GM19035 (cell line): ENCODE measurements around the gene HPS5.
"Not testable (repeated sequence)": the region's sequence is repeated elsewhere in the genome, so short reads cannot be mapped to it uniquely, and the experiment has no call there.

Source experiments
- ATAC-seq: cut with Tn5 transposase; IDR thresholded peaks from one replicate; pipeline ENCODE4 v1.9.1; 2021; ENCODE audit not compliant: unreplicated experiment

HPS5 gene

GRCh38 chr11:18271206-18271605 is 50.7 kb downstream of the HPS5 start:
- ATAC-seq: no peak

- ATAC-seq: no peak
These were observed 51.8 kb downstream of the HPS5 start for GRCh38 chr11:18270102-18270501.

GRCh38 chr11:18269252-18269651 is 52.7 kb downstream of the HPS5 start:
- not testable (repeated sequence) for ATAC-seq

GRCh38 chr11:18267335-18268133 is 54.4 kb downstream of the HPS5 start:
- peak; percentile 54 for ATAC-seq

- no peak for ATAC-seq
These were observed 56.0 kb downstream of the HPS5 start, which contains the start of gene SAA1 for GRCh38 chr11:18265949-18266348. SAA1 (plus strand) TSS chr11:18266264; CDS start chr11:18266888, 624 bp downstream.

- ATAC-seq: no peak
These were observed 57.0 kb downstream of the HPS5 start for GRCh38 chr11:18264677-18265555.

DNA sequence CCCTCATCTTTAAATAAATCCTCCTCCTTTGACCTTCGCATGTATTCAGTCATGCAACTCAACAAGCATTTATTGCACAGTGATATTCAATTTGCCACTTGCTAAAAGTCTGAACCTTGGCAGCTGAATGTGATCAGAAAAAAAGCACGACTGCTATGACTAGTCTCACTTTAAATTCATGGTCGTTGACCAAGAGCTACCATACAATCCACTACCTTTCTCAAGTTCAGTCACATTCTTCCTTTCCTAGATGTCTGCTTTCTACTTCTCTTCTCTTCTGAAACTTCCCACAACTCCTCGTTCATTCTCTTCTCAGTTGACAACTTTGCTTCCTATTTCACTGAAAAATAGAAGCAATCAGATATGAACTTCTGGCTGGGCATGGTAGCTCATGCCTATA is 57.9 kb downstream of the HPS5 start:
- ATAC-seq: no peak

DNA sequence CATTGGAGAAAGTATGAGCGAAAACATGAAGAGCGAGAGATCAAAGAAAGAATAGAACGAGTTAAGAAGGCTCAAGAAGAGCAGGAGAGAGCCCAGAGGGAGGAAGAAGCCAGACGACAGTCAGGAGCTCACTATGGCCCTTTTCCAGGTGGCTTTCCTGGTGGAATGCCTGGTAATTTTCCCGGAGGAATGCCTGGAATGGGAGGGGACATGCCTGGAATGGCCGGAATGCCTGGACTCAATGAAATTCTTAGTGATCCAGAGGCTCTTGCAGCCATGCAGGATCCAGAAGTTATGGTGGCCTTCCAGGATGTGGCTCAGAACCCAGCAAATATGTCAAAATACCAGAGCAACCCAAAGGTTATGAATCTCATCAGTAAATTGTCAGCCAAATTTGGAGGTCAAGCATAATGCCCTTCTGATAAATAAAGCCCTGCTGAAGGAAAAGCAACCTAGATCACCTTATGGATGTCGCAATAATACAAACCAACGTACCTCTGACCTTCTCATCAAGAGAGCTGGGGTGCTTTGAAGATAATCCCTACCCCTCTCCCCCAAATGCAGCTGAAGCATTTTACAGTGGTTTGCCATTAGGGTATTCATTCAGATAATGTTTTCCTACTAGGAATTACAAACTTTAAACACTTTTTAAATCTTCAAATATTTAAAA is 59.1 kb downstream of the HPS5 start:
- not testable (repeated sequence) for ATAC-seq

DNA sequence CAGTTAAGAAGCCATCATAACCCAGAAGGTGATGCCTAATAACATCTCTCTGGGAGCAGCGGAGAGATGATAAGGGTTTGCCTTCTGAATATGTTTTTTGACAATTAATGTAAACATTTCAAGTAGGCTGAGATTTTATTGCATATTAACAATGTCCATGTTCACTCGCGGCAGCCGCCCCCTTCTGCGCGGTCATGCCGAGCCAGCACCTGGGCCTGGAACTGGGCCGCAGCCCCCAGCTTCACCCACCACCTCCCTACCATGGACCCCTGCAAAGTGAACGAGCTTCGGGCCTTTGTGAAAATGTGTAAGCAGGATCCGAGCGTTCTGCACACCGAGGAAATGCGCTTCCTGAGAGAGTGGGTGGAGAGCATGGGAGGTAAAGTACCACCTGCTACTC is 60.2 kb downstream of the HPS5 start:
- ATAC-seq: no peak

DNA sequence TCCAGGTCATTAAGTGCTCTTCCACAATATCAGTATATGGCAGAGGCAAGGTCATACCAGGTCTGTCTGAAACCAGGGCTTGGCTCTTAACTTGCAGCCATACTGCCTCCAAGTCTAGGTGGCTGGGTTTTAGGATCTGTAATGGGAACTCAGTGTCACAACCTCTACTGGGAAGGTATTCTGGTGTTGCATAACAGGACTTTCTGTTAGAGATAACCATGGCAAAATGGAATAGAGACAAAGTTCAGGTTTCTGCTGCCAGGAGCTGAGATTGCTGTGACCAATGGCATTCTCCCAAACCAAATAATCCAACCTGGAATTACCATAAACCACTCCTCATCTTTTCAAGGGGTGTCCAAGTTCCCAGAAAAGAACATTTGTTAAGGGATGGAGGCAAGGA is 62.7 kb downstream of the HPS5 start:
- no peak for ATAC-seq

GRCh38 chr11:18254781-18255361 is 67.1 kb downstream of the HPS5 start:
- no peak for ATAC-seq

DNA sequence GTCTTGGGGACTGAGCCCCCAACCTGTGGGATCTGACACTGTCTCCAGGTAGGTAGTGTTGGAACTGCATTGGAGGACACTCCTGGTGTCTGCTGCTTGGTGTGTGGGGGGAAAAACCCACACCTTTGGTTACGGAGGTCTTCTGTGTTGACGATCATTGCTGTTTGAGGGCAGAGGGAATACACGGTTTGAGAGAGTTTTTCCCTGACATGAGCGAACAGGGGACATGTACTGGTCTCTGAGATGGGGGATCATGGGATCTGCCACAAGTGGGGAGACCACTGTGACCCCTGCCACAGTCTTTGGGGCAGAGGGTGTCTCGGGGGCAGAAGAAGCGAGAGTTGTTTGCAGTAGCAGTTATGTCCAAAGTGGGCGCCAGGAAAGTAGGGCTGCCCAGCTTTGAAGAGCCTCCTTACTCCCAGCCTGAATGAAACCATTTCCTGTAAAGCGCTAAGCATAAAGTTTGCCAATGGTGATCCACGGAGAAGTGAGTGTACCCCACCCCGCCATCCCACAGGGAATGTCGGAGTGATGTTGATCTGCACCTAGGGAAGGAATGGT is 68.1 kb downstream of the HPS5 start:
- ATAC-seq: no peak

GRCh38 chr11:18253233-18253632 is 68.7 kb downstream of the HPS5 start:
- no peak for ATAC-seq

GRCh38 chr11:18248561-18248960 is 73.4 kb downstream of the HPS5 start, which contains the start of gene SAA2:
SAA2 (minus strand) TSS chr11:18248668; CDS start chr11:18248011, 657 bp downstream.
- ATAC-seq: no peak

- not testable (repeated sequence) for ATAC-seq
These were observed 74.8 kb downstream of the HPS5 start for GRCh38 chr11:18247191-18247581.

DNA sequence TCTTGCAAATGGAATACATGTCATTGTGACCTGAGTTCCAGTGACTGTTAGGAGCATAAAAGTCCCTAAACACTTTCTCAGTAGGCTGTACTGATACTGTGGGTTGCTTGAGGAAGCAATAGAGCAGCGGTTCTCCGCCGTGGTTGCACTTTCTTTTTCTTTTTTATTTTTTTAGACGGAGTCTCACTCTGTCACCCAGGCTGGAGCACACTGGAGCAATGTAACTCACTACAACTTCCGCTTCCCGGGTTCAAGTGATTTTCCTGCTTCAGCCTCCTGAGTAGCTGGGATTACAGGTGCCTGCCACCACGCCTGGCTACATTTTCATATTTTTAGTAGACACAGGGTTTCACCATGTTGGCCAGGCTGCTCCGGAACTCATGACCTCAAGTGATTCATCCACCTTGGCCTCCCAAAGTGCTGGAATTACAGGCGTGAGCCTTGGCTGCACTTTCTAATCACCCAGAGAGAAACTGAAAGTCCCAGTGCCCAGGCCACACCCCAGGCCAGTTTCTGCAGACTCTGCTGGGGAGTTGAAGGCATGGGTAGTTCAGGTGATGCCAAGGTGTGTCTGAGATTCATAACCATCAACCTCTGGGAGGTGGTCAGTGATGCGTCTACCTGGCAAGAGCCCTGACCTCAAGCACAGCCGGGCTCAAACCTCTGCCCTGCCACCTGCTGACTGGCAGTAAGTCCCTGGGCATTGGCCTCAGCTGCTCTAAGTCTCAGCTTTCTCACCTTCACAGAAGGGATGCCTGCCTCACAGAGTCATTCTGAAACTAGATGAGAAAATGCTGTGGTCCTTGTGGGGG is 75.4 kb downstream of the HPS5 start:
- ATAC-seq: peak; percentile 76

DNA sequence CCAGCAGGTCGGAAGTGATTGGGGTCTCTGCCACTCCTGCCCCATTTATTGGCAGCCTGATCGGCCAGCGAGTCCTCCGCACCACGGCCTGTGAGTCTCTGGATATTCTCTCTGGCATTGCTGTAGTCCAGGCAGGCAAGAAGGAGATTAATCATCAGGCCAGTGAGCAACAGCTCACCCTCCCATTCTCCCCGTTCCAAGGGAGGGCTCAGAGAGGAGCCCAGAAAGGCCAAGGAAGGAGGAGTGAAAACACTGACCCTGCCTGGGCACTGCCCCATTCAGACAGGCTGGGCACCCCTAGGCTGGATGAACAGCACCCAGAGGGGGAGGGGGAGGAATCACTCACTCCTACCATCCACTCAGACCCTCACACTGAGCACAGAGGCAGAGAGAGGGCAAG is 76.5 kb downstream of the HPS5 start:
- no peak for ATAC-seq

- no peak for ATAC-seq
These were observed 78.1 kb downstream of the HPS5 start for GRCh38 chr11:18243783-18244362.

DNA sequence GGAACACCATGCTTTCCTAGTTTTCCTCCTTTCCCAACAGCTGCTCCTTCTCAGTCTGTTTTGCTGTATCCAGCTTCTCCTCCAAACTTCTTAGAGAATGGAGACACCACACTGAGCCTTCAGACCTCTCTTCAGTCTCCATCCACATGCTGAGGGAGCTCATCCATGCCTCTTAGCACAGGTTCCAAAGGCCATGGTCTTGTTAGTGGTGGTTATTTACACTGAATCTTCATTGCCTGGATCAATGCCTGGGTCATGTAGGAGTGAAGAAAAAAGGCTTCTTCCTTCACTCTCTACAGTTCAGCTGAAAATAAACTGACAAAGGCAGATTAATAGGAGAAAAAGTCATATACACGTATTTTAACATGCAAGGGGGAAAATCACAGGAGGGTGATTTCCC is 82.3 kb downstream of the HPS5 start:
- ATAC-seq: no peak
